Dermis microvascular lymphatic vessel endothelial cell (primary cell): ENCODE data around the gene EBI3. TPM values are rescaled to one million over a fixed set of nuclear protein-coding genes. Genes with fewer than 3 reads are reported as not detected.
"Not testable (repeated sequence)": the region's sequence is repeated elsewhere in the genome, so short reads cannot be mapped to it uniquely, and the experiment has no call there.

ENCODE experiments used
- DNase-seq, 2 donors: peaks; one replicate each; pipeline versions ENCODE4 v3.0.0 to v3.0.0-alpha.2; 2010; ENCODE audit warnings: low read depth in 2 of 2
- total RNA-seq: library from RNA; depleted of rRNA; stranded (reverse); fragments of >200 nt; gene quantifications from 2 replicates; pipeline ENCODE4 v1.2.1, GENCODE V29; 2014

EBI3 gene
- 0.26 and 1.5 TPM in 2 replicates for total RNA-seq

DNA sequence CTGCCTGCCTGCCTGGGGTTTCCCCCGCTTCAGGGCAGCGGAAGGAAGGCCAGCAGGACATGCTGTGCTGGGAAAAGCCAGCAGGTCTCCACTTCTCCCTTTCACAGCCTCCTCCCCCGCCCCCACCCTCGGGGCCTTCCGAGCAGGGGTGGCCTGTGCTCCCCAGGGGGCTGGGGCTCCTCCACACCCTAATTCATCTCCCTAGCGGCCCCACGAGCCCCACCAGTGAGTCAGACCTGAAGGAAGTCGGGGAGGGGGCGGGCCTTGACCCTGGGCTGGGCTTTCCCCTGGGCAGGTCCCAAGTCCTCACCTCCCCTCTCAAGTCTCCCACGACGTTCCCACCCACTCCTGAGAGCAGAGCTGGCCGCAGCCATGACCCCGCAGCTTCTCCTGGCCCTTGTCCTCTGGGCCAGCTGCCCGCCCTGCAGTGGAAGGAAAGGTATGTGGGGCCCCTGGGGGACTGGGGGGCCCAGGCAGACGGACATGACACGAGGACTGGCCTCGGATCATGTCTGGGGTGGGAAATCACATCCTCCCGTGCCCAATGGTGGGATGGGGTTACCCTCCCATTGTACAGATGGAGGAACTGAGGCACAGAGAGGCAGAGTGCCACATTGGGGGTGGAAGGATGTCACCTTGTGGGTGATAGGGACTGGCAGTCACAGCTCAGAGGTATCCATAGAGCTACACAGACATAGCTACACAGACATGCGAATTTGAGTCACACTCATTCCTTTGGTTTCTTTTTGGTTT lies at the start of gene EBI3:
EBI3 (plus strand) TSS at position 345 of the 753 bp plus-strand sequence; CDS start at position 373, 28 bp downstream.
- DNase-seq: peak in 1 of 2 donors; percentile 38

- no peak for DNase-seq
Observed at GRCh38 chr19:4181053-4181508, 48.2 kb upstream of the EBI3 start.

GRCh38 chr19:4182084-4182810 lies 47.1 kb upstream of the EBI3 start, which contains the start of the genes ANKRD24 and SIRT6:
Gene ANKRD24 (plus strand): TSS chr19:4182689. CDS start chr19:4186426, 3,737 bp downstream.
Gene SIRT6 (minus strand): TSS chr19:4182563. CDS start chr19:4182539, 24 bp downstream.
- peak; percentile 92 to 95 for DNase-seq

DNA sequence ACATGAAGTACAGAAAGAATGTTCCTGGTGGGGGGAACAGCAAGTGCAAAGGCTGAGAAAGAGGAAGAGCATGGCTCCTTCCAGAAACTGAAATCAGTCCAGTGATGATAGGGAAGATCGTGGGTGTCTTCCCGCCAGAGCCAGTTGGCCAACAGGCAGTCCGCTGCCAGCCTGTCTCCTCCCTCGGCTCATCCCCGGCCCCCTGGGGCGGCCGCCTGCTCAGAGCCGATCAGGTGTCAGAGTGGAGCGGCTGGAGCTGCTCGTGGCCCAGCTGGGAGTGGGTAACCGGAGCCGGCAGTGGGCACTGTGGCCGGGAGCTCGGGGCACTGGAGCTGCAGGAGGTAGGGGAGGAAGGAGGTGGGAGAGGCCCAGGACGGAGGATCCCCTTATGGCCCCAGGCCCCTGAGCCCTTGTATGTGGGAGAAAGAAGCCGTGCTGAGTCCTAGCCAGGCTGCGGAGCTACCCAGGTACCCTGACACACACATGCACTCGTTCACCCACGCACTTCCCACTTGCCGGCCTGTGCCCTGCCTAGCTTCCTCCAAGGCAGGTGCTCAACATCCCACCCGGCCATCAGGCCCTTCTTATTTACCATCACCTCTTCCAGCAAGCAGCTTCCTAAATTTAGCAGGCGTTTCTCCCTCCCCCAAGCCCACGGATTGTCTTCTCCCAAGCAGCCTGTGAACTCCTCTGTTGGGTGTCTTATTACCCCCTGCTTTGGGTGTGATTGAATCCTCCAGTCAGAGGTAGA lies 45.2 kb upstream of the EBI3 start:
- no peak for DNase-seq

- no peak for DNase-seq
Observed at GRCh38 chr19:4184718-4185352, 44.5 kb upstream of the EBI3 start.

DNA sequence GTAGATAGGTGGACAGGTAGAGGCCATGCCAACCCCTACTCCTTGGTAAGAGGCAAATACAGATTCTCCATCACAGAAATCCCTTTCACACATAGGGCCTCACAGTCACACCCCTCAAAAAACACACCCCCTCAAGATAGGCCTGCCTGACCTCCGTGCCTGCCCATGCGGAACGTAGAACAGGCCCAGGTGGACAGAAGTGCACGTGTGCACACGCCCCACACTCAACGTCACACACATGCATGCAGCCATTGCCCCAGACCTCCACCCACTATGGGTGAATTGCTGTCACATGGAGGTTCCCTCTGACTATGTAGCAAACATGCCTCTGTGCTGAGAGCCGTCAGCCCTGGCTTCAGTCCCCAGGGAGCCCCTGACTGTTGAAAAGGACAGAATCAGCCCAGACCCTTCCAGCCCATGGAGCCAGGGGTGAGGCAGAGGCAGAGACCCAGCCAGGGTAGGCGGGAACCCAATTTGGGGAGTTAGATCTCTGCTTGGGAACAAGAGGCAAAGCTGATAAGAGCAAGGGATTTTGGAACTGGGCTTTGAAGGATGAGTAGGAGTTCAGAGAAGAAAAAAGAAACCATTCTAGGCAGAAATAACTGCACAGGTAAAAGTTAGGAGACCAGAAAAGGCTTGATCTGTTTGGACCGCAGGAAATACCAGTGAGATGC lies 43.8 kb upstream of the EBI3 start:
- no peak for DNase-seq

- DNase-seq: peak; percentile 34 to 66
Observed at GRCh38 chr19:4186087-4186993, 43.0 kb upstream of the EBI3 start.

DNA sequence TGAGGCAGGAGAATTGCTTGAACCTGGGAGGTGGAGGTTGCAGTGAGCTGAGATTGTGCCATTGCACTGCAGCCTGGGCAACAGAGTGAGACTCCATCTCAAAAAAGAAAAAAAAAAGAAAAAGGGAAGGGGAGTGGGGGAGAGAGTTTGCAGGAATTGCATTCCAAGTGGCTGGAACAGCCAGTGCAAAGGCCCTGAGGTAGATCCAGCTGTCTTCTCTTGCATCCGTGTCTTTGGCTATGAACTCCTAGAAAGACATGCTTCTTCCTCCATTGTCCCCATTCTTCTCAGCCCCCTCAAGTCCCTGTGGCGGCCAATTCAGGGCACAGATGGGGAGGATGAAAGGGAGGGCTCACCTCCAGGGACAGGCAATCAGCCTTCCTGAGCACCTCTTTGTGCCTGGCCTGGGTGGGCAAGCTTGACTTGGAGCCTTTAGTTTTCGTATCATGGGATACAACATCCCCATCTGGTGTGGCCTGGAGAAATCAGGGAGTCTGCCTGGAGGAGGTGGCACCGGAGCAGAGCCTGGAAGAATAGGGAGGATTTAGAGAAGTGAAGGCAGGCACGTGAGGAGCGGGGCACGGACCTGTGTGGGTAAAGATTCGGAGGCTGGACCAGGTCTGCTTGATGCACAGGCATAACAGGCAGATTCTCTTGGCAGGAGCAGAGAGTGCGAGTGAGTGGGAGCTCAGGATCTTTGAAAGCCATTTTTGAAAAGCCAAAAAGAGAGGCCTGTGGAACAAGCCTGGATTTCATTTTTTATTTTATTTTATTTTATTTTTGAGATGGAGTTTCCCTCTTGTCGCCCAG lies 41.8 kb upstream of the EBI3 start:
- no peak for DNase-seq

- DNase-seq: no peak
Observed at GRCh38 chr19:4189641-4190040, 39.7 kb upstream of the EBI3 start.

DNA sequence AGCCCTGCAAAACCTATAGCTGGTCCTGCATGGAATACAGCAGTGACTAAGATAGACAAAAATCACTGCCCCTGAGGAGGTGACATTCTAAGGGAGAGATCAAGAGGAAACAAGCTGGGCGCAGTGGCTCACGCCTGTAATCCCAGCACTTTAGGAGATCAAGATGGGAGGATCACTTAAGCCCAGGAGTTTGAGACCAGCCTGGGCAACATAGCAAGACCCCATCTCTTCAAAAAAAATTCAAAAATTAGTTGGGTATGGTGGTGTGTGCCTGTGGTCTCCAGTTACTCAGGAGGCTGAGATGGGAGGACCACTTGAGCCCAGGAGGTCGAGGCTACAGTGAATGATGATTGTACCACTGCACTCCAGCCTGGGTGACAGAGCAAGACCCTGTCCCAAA lies 36.8 kb upstream of the EBI3 start:
- DNase-seq: not testable (repeated sequence)

DNA sequence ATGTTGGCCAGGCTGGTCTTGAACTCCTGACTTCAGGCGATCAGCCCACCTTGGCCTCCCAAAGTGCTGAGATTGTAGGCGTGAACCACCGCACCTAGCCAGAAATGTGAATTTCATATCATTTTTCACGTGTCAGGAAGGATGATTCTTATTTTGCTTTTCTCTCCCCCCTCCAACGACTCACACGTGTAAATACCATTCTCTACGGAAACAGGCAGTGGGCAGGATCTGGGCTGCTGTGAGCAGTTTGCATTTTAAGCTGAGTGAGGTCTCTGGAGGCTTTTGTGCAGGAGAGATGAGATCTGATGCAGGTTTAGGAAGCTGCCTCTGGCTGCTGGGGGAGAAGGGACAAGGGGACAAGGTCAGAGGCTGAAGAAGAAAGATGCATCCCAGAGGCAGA lies 35.0 kb upstream of the EBI3 start:
- no peak for DNase-seq

DNA sequence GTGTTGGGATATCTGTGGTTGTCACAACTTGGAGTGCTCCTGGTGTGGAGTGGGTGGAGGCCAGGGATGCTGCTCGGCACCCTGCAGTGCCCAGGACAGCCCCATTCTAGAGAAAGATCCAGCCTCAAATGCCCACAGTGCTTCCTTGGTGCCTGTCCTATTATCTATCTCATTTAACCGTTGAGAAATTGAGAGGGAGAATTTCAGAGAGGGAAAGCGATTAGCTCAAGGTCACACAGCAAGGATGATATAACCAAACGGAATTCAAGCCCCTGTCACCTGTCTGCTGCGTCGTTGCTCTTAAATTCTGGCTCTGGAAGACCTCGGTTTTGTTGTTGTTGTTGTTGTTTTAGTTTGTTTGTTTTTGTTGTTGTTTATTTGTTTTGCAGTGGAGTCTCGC lies 33.3 kb upstream of the EBI3 start:
- no peak for DNase-seq

- DNase-seq: no peak
Observed at GRCh38 chr19:4196587-4197148, 32.7 kb upstream of the EBI3 start.

GRCh38 chr19:4197228-4197624 lies 32.1 kb upstream of the EBI3 start:
- DNase-seq: no peak

DNA sequence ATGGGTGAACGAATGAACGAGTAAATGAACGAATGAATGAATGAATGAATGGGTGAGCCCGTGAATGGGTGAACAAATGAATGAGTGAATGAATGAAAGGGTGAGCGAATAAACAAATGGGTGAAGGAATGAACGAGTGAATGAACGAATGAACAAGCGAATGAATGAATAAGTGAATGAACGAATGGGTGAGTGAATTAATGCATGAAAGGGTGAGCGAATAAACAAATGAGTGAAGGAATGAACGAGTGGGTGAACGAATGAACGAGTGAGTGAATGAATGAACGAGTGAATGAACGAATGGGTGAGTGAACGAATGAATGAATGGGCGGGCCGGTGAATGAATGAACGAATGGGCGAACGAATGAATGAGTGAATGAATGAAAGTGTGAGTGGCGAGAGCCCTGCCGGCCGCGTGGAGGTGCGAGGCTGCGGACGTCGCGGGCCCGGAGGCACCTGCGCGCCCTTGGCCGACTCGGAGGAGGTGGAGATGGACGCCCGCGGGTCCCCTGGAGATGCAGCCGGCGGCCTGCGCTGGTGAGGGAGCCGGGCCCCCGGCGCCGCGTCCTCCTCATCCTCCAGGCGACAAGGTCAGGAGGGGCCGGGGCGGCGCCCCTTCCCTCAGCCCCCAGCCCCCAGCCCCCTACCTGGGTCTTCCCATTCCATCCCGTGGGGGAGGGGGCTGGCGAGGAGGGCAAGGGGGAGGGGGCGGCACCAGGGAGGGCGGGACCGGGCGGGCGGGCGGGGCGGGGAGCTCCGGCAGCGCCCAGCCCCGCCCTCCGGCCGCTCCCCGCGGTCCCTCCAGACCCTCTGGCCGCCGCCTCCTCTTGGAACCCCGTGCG lies 31.5 kb upstream of the EBI3 start:
- DNase-seq: no peak

DNA sequence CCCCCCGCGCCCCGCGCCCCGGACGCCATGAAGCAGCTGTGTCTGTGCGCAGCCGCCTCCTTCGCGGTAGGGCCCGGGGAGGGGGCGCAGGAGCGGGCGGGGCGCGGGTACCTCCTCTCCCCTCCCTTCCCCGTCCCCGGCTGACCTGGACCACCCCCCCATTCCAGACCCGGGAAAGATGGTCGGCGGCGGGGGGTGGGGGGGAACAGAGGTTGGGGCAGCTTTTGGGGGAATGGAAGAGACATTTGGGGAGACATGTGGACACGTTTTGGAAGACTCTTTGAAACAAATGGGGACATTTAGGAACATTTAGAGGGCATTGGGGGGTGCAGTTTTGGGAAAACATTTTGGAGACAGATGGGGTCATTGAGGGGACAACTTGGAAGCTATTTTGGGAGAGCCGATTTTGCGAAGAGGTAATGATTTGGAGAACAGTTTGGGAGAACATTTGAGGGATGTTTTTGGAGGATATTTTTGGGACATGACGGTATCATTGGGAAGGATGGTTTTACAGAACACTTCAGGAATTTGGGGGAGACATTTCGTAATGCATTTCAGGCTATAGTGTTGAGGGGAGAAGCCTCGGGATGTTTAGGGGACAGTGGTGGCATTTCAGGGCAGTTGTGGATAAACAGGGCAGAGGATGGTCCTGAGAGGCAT lies 30.7 kb upstream of the EBI3 start:
- no peak for DNase-seq

DNA sequence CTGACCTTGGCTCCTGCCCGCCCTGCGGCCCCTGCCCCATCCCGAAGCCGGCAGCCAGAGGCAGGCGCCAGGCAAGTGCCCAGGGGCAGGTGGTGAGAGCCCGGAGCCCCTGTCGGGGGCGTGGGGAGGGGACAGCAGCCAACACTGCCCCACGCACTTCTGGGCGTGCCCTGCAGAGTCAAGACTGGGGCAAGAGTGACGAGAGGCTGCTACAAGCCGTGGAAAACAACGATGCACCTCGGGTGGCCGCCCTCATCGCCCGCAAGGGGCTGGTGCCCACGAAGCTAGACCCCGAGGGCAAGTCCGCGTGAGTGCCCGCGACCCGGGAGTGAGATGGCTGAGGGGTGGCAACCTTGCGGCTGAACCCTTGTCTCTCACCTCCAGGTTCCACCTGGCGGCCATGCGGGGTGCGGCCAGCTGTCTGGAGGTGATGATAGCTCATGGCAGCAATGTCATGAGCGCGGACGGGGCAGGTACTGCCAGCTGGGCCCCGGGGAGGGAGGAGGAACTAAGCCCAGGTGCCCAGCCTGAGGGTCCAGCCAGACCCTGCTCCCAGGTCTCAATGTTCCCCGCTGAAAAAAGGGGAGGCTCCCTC lies 29.5 kb upstream of the EBI3 start:
- DNase-seq: no peak
